K562 (cell line): Measurements from ENCODE around the gene IFT81. TPM values are rescaled to one million over a fixed set of nuclear protein-coding genes. Genes with fewer than 3 reads are reported as not detected.

Source experiments
- ATAC-seq: fragments of 200-7000 bp; cut with Tn5 transposase; 3 replicates; pipeline ENCODE4 v1.9.1; 2020; ENCODE audit warnings: moderate library complexity
- BruUV-seq: library from RNA; stranded (reverse); fragments of 400-500 nt; replicated peaks from 2 replicates; lab custom pipeline; 2021; lab: Mats Ljungman, UMichigan
- CTCF ChIA-PET: fragments of 300-600 bp; formaldehyde crosslinking; extraction: SDS; loops from one replicate; lab custom pipeline; 2021; ENCODE audit warnings: low intra/inter-chr PET ratio; lab: Yijun Ruan, JAX
- POLR2A ChIA-PET: fragments of 300-600, 350-650 bp; sonication (Branson Sonifier 250); formaldehyde crosslinking; extraction: SDS; loops from one replicate; lab custom pipeline; 2021; ENCODE audit warnings: antibody characterized with exemption, inconsistent platforms; lab: Yijun Ruan, JAX
- DNase-seq, 4 experiments: peaks; one replicate each; pipeline versions ENCODE4 v3.0.0 to v3.0.0-alpha.2; 2011 to 2018; ENCODE audit warnings: low spot score in 3 of 4, mixed read lengths in 3 of 4; ENCODE audit errors: extremely low read depth in 1 of 4
- FAIRE-seq: peaks from 2 replicates; lab custom pipeline; 2011; peaks lifted over from hg19 to GRCh38; lab: Jason Lieb, UNC
- H2AFZ ChIP-seq: 2 replicates; pipeline ENCODE4 v1.6.0; 2011; ENCODE audit warnings: low read depth, low read length, control low read depth, inconsistent platforms
- H3K27ac ChIP-seq: fragments of 200-600 bp; 3 replicates; pipeline ENCODE4 v1.8.0; 2011; ENCODE audit warnings: low read depth, mild to moderate bottlenecking, control low read depth, inconsistent platforms, low read length, moderate library complexity, mixed read lengths; ENCODE audit errors: extremely low read depth
- H3K27me3 ChIP-seq, 2 experiments: fragments of 300-600 bp in 1 of 2; 2 replicates in 1 of 2; 3 replicates in 1 of 2; pipeline versions ENCODE4 v1.6.0 to v1.8.0; 2011; ENCODE audit warnings: inconsistent platforms in 2 of 2, low read length in 2 of 2, mild to moderate bottlenecking in 1 of 2, mixed read lengths in 1 of 2, moderate library complexity in 1 of 2; ENCODE audit not compliant: control insufficient read depth in 2 of 2, insufficient read depth in 2 of 2
- H3K36me3 ChIP-seq: fragments of 300-600 bp; 3 replicates; pipeline ENCODE4 v1.8.0; 2011; ENCODE audit warnings: mild to moderate bottlenecking, low read length, inconsistent platforms; ENCODE audit not compliant: control insufficient read depth, insufficient read depth
- H3K4me1 ChIP-seq, 2 experiments: fragments of 200-600 bp in 1 of 2; replicated peaks in 1 of 2; 2 replicates in 1 of 2; 3 replicates in 1 of 2; pipeline versions ENCODE4 v1.5.1 to v1.8.0; 2011; ENCODE audit warnings: inconsistent platforms in 2 of 2, low read length in 2 of 2, mild to moderate bottlenecking in 1 of 2, mixed read lengths in 1 of 2, moderate library complexity in 1 of 2; ENCODE audit not compliant: control insufficient read depth in 2 of 2, insufficient read depth in 2 of 2
- H3K4me2 ChIP-seq: 2 replicates; pipeline ENCODE4 v1.6.1; 2011; ENCODE audit warnings: low read length, control low read depth, inconsistent platforms, mixed read lengths; ENCODE audit not compliant: insufficient read depth
- H3K4me3 ChIP-seq: fragments of 200-600 bp; sonication (generic), shearing (Covaris generic); 2 replicates; pipeline ENCODE4 v1.5.1; 2016; ENCODE audit warnings: control low read depth, inconsistent platforms
- H3K79me2 ChIP-seq: fragments of 200-600 bp; 3 replicates; pipeline ENCODE4 v1.8.0; 2011; ENCODE audit warnings: low read length, inconsistent platforms; ENCODE audit not compliant: control insufficient read depth, insufficient read depth
- H3K9ac ChIP-seq, 2 experiments: 2 replicates each; pipeline versions ENCODE4 v1.6.0 to v1.6.1; 2011; ENCODE audit warnings: low read depth in 2 of 2, low read length in 2 of 2, control low read depth in 1 of 2, inconsistent platforms in 1 of 2, mild to moderate bottlenecking in 1 of 2, mixed read lengths in 1 of 2; ENCODE audit not compliant: insufficient read depth in 1 of 2
- H3K9me1 ChIP-seq: one replicate; pipeline ENCODE4 v1.6.0; 2011; ENCODE audit warnings: inconsistent platforms, mild to moderate bottlenecking, low read length, moderate library complexity; ENCODE audit not compliant: control insufficient read depth, insufficient read depth
- H3K9me3 ChIP-seq: replicated peaks from 2 replicates; pipeline ENCODE4 v1.5.1; 2011; ENCODE audit warnings: low read depth, low read length, inconsistent platforms; ENCODE audit not compliant: control insufficient read depth, insufficient read depth
- H4K20me1 ChIP-seq: replicated peaks from 2 replicates; pipeline ENCODE4 v1.6.1; 2011; ENCODE audit warnings: low read length, inconsistent platforms, mixed read lengths; ENCODE audit not compliant: control insufficient read depth, insufficient read depth
- ARID3A ChIP-seq: IDR thresholded peaks from 2 replicates; pipeline ENCODE4 v1.6.1; 2012; ENCODE audit warnings: low read depth, low read length, improper control_type of control experiment, borderline replicate concordance
- KHSRP ChIP-seq: fragments of 450-650 bp; IDR thresholded peaks from 2 replicates; pipeline ENCODE4 v1.6.1; 2017
- KLF6 ChIP-seq: fragments of 250-450 bp; sonication (Bioruptor Pico); IDR thresholded peaks from 2 replicates; pipeline ENCODE4 v1.4.0; 2020; ENCODE audit warnings: mild to moderate bottlenecking, moderate library complexity, borderline replicate concordance
- MBD1 ChIP-seq: fragments of 250-450 bp; sonication (Bioruptor Pico); IDR thresholded peaks from 2 replicates; pipeline ENCODE4 v1.8.0; 2022; ENCODE audit warnings: inconsistent platforms
- MCM7 ChIP-seq, 2 experiments: fragments of 450-650 bp; IDR thresholded peaks; 2 replicates each; pipeline ENCODE4 v1.6.1; 2016 to 2018
- RBBP5 ChIP-seq: fragments of 200-600 bp; sonication (generic); IDR thresholded peaks from 2 replicates; pipeline ENCODE4 v1.6.1; 2012; ENCODE audit warnings: borderline replicate concordance, mild to moderate bottlenecking, low read length, control low read depth, inconsistent platforms; ENCODE audit not compliant: insufficient read depth, poor library complexity, severe bottlenecking
- SAFB ChIP-seq: fragments of 200-400 bp; formaldehyde crosslinking; IDR thresholded peaks from 2 replicates; pipeline ENCODE4 v1.6.1; 2017; ENCODE audit warnings: low read depth, low read length, borderline replicate concordance
- TCF7 ChIP-seq: sonication (generic); IDR thresholded peaks from 2 replicates; pipeline ENCODE4 v1.6.1; 2016; ENCODE audit warnings: antibody characterized with exemption, borderline replicate concordance
- ZC3H4 ChIP-seq: sonication (generic); formaldehyde crosslinking; IDR thresholded peaks from 2 replicates; pipeline ENCODE4 v1.9.0; 2021; ENCODE audit warnings: missing genetic modification reagents, borderline replicate concordance
- ZNF197 ChIP-seq: fragments of 200-800 bp; sonication (Bioruptor generic); IDR thresholded peaks from 2 replicates; pipeline ENCODE4 v1.6.1; 2016; ENCODE audit warnings: low read depth, missing genetic modification characterization, missing compliant biosample characterization
- ZNF584 ChIP-seq: fragments of 200-800 bp; sonication (Bioruptor generic); IDR thresholded peaks from 2 replicates; pipeline ENCODE4 v1.6.1; 2016; ENCODE audit warnings: low read depth, mild to moderate bottlenecking, missing genetic modification characterization, missing compliant biosample characterization
- WGBS: fragments of 100-300 bp; shearing (Covaris generic); methylation state at CpG from one replicate; pipeline ENCODE4 v1.1.6; 2016; ENCODE audit warnings: low coverage, mixed read lengths; ENCODE audit not compliant: insufficient coverage; ENCODE audit errors: missing lambda C conversion rate; 5-methylcytosine and 5-hydroxymethylcytosine counted together
- in situ Hi-C: fragments of 300-500 bp; cut with MboI; formaldehyde crosslinking; loops from 4 replicates; pipeline ENCODE4 v1.15.0; 2018; ENCODE audit warnings: inconsistent platforms, mixed read lengths
- intact Hi-C: fragments of 100-400 bp; cut with micrococcal nuclease; formaldehyde crosslinking; loops from 2 replicates; pipeline ENCODE4 v1.14.2; 2022
- polyA plus RNA-seq, 8 experiments: library from polyadenylated mRNA; depleted of rRNA in 4 of 8; stranded (reverse) in 5 of 8; unstranded in 3 of 8; fragments of >200 nt; fragmentation: Nextera tagmentation in 2 of 8; fragmentation: Illumina TruSeq in 1 of 8; extraction: Ambion mirVana in 2 of 8; extraction: Trizol in 1 of 8; gene quantifications; 2 replicates each; pipeline versions ENCODE4 v1.2.1 to v1.2.3, GENCODE V29; 2011 to 2014; ENCODE audit warnings: inconsistent platforms in 1 of 8, missing spikeins in 1 of 8
- total RNA-seq, 7 experiments: library from RNA; depleted of rRNA in 6 of 7; stranded (reverse); fragments of >200 nt in 6 of 7; fragmentation: Illumina TruSeq in 2 of 7; extraction: Trizol in 2 of 7; gene quantifications; 2 replicates each; pipeline versions ENCODE4 v1.2.1 to v1.2.3, GENCODE V29; 2011 to 2021; ENCODE audit warnings: low replicate concordance in 1 of 7
- TF ChIP-seq, protein P1 (sequence below): sonication (generic); formaldehyde crosslinking; IDR thresholded peaks from 2 replicates; pipeline ENCODE4 v1.8.1; 2023; ENCODE audit warnings: missing genetic modification reagents, mild to moderate bottlenecking, borderline replicate concordance

IFT81 gene
- total and polyA plus RNA-seq, 9 of the 15 experiments (the other 6 are each of a cell fraction or from before 2014, with no cell fraction given) = 2.8 to 11.9 (median 7.9) TPM

DNA sequence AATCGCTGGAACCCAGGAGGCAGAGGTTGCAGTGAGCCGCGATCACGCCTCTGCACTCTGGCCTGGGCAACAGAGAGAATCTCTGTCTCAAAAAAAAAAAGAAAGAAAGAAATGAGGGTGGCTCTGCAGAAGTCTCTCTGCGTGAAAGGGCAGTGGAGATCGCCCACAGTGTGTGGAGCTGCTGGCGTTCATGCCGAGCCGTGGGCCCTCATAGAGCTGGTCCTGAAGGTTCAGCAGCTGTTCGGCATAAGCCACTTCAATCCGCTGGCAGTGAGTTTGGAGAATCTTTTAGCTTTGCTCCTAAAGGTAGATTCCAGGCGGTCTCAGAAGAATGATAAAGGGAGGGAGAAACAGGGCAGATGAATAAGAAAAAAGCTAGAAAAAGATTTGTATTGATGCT, 120.2 kb downstream of the IFT81 start:
- Histone ChIP-seq H3K9me1 (no peaks in the 10 kb centered on the region), H3K4me3 (no peak overlapping the region), H3K79me2 (no peaks in the 10 kb centered on the region), H3K4me1 (peaks cover 4 to 5% of the 10 kb centered on the region in 2 experiments; a peak in 3 of 5 replicates), H3K36me3 (no peaks in the 10 kb centered on the region), H3K9ac (no peak overlapping the region), H3K9me3 (no peaks in the 10 kb centered on the region), H4K20me1 (no peaks in the 10 kb centered on the region), H3K27me3 (no peaks in the 10 kb centered on the region; a peak in 1 of 5 replicates), H2AFZ (no peak overlapping the region), H3K4me2 (no peak overlapping the region), H3K27ac (no peak overlapping the region)
- ATAC-seq = no peak
- no peak for FAIRE-seq
- intact Hi-C loops (no loop called here), in situ Hi-C loops (no loop called here)
- BruUV-seq = no TSS peak
- 74% methylated on average over 11 of the region's 12 CpGs for WGBS
- TF ChIP-seq MCM7 (IDR thresholded peaks at IDR 0.05) (no peak), RBBP5 (no peak), ZC3H4 (CRISPR knock-in tag) (no peak), ZNF197 (no peak), TCF7 (no peak), KHSRP (no peak), ARID3A (no peak), SAFB (no peak), ZNF584 (no peak), MBD1 (CRISPR knock-in tag) (no peak), KLF6 (CRISPR knock-in tag) (no peak)
- TF ChIP-seq, protein P1, sequence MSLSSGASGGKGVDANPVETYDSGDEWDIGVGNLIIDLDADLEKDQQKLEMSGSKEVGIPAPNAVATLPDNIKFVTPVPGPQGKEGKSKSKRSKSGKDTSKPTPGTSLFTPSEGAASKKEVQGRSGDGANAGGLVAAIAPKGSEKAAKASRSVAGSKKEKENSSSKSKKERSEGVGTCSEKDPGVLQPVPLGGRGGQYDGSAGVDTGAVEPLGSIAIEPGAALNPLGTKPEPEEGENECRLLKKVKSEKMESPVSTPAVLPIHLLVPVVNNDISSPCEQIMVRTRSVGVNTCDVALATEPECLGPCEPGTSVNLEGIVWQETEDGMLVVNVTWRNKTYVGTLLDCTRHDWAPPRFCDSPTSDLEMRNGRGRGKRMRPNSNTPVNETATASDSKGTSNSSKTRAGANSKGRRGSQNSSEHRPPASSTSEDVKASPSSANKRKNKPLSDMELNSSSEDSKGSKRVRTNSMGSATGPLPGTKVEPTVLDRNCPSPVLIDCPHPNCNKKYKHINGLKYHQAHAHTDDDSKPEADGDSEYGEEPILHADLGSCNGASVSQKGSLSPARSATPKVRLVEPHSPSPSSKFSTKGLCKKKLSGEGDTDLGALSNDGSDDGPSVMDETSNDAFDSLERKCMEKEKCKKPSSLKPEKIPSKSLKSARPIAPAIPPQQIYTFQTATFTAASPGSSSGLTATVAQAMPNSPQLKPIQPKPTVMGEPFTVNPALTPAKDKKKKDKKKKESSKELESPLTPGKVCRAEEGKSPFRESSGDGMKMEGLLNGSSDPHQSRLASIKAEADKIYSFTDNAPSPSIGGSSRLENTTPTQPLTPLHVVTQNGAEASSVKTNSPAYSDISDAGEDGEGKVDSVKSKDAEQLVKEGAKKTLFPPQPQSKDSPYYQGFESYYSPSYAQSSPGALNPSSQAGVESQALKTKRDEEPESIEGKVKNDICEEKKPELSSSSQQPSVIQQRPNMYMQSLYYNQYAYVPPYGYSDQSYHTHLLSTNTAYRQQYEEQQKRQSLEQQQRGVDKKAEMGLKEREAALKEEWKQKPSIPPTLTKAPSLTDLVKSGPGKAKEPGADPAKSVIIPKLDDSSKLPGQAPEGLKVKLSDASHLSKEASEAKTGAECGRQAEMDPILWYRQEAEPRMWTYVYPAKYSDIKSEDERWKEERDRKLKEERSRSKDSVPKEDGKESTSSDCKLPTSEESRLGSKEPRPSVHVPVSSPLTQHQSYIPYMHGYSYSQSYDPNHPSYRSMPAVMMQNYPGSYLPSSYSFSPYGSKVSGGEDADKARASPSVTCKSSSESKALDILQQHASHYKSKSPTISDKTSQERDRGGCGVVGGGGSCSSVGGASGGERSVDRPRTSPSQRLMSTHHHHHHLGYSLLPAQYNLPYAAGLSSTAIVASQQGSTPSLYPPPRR (CRISPR knock-in tag) = no peak
- POLR2A ChIA-PET = interaction anchor here (0.9 to 1.2 kb wide), 4 partner anchors 13 to 74 kb away, joined by 3 read pairs; partner anchors contain the start of gene ATP2A2
- DNase-seq = no peak
- CTCF ChIA-PET = no interaction called here
